Heart right ventricle (tissue), 16 donors: Measurements from ENCODE around the gene NDUFC2. TPM values are rescaled to one million over a fixed set of nuclear protein-coding genes. Genes with fewer than 3 reads are reported as not detected.

Experiments used
- ATAC-seq, 8 donors: fragments of 200-7000 bp; cut with Tn5 transposase; one replicate each; pipeline ENCODE4 v1.9.1; 2020; ENCODE audit warnings: mild to moderate bottlenecking in 8 of 8, moderate library complexity in 8 of 8, moderate number of reproducible peaks in 1 of 8
- DNase-seq, 2 donors: peaks; one replicate each; pipeline ENCODE4 v3.0.0-alpha.2; 2020
- H3K27ac ChIP-seq, 10 donors: fragments of 200-600 bp; sonication (generic) in 2 of 10; one replicate each; pipeline versions ENCODE4 v1.5.0 to v1.8.0; 2020 to 2022; ENCODE audit warnings: mild to moderate bottlenecking in 3 of 10
- H3K27me3 ChIP-seq, 7 donors: fragments of 200-600 bp; one replicate each; pipeline ENCODE4 v1.8.0; 2021 to 2022; ENCODE audit warnings: mild to moderate bottlenecking in 2 of 7
- H3K36me3 ChIP-seq, 9 donors: fragments of 200-600 bp; sonication (generic) in 1 of 9; one replicate each; pipeline versions ENCODE4 v1.5.0 to v1.8.0; 2020 to 2022; ENCODE audit warnings: mild to moderate bottlenecking in 2 of 9
- H3K4me1 ChIP-seq, 9 donors: fragments of 200-600 bp; sonication (generic) in 1 of 9; one replicate each; pipeline versions ENCODE4 v1.5.0 to v1.8.0; 2020 to 2022; ENCODE audit warnings: mild to moderate bottlenecking in 4 of 9
- H3K4me3 ChIP-seq, 10 donors: fragments of 200-600 bp; sonication (generic) in 2 of 10; one replicate each; pipeline versions ENCODE4 v1.5.0 to v1.8.0; 2020 to 2022; ENCODE audit warnings: mild to moderate bottlenecking in 7 of 10, moderate library complexity in 2 of 10
- H3K9me3 ChIP-seq, 11 donors: fragments of 200-600 bp in 10 of 11; sonication (generic) in 2 of 11; one replicate each; pipeline versions ENCODE4 v1.5.0 to v1.8.0; 2013 to 2022; ENCODE audit warnings: mild to moderate bottlenecking in 2 of 11, control low read depth in 1 of 11, moderate library complexity in 1 of 11
- WGBS, 2 donors: extraction: QIAGEN DNeasy Blood & Tissue Kit; methylation state at CpG; one replicate each; pipeline ENCODE4 v1.1.7; 2013; ENCODE audit warnings: inconsistent platforms in 1 of 2; 5-methylcytosine and 5-hydroxymethylcytosine counted together
- intact Hi-C, 10 donors: fragments of 100-400 bp; cut with DNase I; formaldehyde crosslinking; loops; one replicate each; pipeline versions ENCODE4 v1.11.1 to v1.14.2; 2022
- polyA plus RNA-seq, 2 donors: library from polyadenylated mRNA; stranded (reverse); fragments of 200-250 nt; gene quantifications; one replicate each; pipeline ENCODE4 v1.2.3, GENCODE V29; 2013
- total RNA-seq, 10 donors: library from RNA; stranded (reverse); fragmentation: NEBNext Ultra II Directional in 3 of 10; extraction: Animal tissue kit (Norgen Biotek cat#: 25700) in 3 of 10; gene quantifications; one replicate each; pipeline versions ENCODE4 v1.2.1 to v1.2.4, GENCODE V29; 2021 to 2023
- TF ChIP-seq, protein P1 (sequence below), 9 donors: fragments of 200-600 bp; sonication (generic) in 2 of 9; IDR thresholded peaks; one replicate each; pipeline versions ENCODE4 v1.5.0 to v1.8.0; 2021 to 2022; ENCODE audit warnings: antibody characterized with exemption in 9 of 9, mild to moderate bottlenecking in 5 of 9, moderate library complexity in 1 of 9
- donor health status: Arrhythmogenic right ventricular cardiomyopathy.
- donor health status: ischemic (EF 13 %, LVEDD 7.1; RV severe dilation, severe dysfunction).
- donor health status: healthy with polysubstance abuse.
- donor health status: DM: no; HTN: yes; CAD: no.
- donor health status: DM: no; HTN: no; CAD: no.
- donor health status: ischemic (EF 25% LVEDD 6.9; RV normal size, moderate dysfunction).
- donor health status: ischemic (EF 25% LVEDD 5.7; RV mildly dilated, moderate dysfunction).
- donor health status: healthy.
- donor health status: DM: yes; HTN: yes; CAD: no.
- donor health status: Ischemic cardiomyopathy.
- donor health status: ischemic (EF 35%, LVEDD 5.7; RV mildly dilated, moderate dysfunction).
- donor health status: nonischemic (EF 11% LVEDD 7.7; RV severe dilation, severe dysfunction).
- donor health status: DM: yes; HTN: yes; CAD: no.
- donor health status: PGD.
- donor health status: ischemic (EF 29% LVEDD 5.4; RV normal size, mild dysfunction).
- donor health status: nonischemic (EF 23%, LVEDD 6.1; RV moderate dilation, normal function).

NDUFC2 gene
- total and polyA plus RNA-seq, 12 donors = 69.7 to 400 (median 275) TPM

DNA sequence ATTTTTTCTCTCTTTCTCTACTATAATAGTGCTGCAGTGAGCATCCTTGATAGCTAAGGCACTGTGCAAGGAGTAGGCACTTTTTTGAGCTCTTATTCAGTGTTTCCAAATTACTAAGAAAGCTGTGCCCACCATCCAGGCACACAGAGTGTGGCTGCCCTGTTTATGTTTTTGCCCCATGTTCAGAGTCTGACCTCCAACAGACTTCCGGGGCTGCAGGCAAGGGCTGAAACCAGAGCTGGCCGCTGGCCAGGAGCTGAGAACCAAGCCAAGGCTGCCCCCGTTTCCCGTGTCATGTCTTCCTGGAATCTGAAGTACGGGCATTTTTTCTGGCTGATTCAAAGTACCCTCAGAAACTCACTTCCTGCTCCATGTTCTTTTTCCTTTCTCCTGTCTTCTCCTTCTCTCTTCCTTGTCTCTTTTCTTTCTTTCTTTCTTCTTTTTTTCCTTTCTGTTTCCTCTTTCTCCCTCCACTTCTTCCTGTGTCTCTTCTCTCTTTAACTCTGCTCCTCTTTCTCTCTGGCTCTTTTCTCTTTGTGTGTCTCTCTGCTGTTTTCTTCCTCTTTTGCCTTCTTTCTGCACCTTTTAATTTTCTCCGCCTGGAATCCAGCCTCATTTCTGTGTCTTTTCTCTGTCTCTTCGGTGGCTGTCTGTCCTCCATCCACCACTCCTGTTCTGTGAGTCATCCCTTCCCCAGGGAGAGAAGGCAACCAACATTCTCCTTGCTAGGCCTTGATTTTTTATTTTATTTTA lies 39.6 kb downstream of the NDUFC2 start:
- Histone ChIP-seq H3K27me3 (no peaks in the 10 kb centered on the region), H3K4me1 (peaks cover 0 to 22% (median 10%) of the 10 kb centered on the region in 9 donors), H3K4me3 (peak overlapping the region in 6 of 10 donors; percentile 1 to 32 (median 18)), H3K9me3 (no peaks in the 10 kb centered on the region), H3K27ac (peak overlapping the region in 9 of 10 donors; percentile 18 to 87 (median 56)), H3K36me3 (no peaks in the 10 kb centered on the region)
- DNase-seq (peak; percentile 59 to 75), ATAC-seq (peak; percentile 42 to 80 (median 71))
- TF ChIP-seq, protein P1, sequence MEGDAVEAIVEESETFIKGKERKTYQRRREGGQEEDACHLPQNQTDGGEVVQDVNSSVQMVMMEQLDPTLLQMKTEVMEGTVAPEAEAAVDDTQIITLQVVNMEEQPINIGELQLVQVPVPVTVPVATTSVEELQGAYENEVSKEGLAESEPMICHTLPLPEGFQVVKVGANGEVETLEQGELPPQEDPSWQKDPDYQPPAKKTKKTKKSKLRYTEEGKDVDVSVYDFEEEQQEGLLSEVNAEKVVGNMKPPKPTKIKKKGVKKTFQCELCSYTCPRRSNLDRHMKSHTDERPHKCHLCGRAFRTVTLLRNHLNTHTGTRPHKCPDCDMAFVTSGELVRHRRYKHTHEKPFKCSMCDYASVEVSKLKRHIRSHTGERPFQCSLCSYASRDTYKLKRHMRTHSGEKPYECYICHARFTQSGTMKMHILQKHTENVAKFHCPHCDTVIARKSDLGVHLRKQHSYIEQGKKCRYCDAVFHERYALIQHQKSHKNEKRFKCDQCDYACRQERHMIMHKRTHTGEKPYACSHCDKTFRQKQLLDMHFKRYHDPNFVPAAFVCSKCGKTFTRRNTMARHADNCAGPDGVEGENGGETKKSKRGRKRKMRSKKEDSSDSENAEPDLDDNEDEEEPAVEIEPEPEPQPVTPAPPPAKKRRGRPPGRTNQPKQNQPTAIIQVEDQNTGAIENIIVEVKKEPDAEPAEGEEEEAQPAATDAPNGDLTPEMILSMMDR (IDR thresholded peaks at IDR 0.05) = no peak
- intact Hi-C loops = loop anchor here in 3 of 10 donors (10.0 kb wide), 2 partner anchors 45 to 55 kb away; partner anchors contain the start of gene INTS4 (in 2 of the 3)
- WGBS, 2 donors = 18 to 21% methylated on average over 7 of the region's 7 CpGs

- no peaks in the 10 kb centered on the region for H3K27me3 ChIP-seq
- ATAC-seq = no peak
- peak overlapping the region in 8 of 10 donors; percentile 18 to 87 (median 57) for H3K27ac ChIP-seq
- peak overlapping the region in 1 of 10 donors; percentile 26 for H3K4me3 ChIP-seq
- DNase-seq = no peak
- intact Hi-C loops = loop anchor here in 1 of 10 donors (10.0 kb wide), 1 partner anchor 55 kb away; no protein-coding TSS in a partner anchor
- H3K4me1 ChIP-seq = peaks cover 0 to 22% (median 10%) of the 10 kb centered on the region in 9 donors
- WGBS, 2 donors = 86 to 94% methylated on average over 4 of the region's 4 CpGs
- TF ChIP-seq, protein P1 (IDR thresholded peaks at IDR 0.05) = no peak
- no peaks in the 10 kb centered on the region for H3K36me3 ChIP-seq
- H3K9me3 ChIP-seq = no peaks in the 10 kb centered on the region
These were observed 40.2 kb downstream of the NDUFC2 start for GRCh38 chr11:78039391-78039918.

DNA sequence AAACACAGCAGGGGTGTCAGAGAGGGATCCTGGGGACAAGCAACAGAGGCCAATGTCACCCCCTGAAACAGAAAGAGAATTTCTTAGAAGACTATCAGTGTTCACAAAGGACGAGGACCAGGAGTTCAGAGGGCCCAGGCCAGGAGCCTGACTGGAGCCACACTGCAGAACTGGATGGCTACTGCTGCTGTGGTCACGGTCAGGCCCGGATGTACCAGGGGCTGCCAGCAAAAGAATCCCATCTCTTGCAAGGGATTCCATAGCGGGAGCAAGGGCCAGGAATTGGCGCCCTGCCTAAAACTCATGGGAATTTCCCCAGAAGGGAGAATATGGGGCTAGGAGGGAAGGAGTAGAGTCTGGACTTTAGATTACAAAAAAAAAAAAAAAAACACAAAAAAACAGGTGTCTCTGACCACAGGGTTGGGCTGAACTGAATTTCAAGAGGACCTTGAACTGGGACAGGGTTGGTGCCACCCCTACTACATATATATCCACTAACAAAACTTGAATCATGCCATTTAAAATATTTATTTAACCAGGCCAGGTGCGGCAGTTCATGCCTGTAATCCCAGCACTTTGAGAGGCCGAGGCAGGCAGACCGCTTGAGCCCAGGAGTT lies 40.9 kb downstream of the NDUFC2 start:
- 85 to 90% methylated on average over 8 of the region's 8 CpGs for WGBS, 2 donors
- Histone ChIP-seq H3K4me1 (peaks cover 0 to 22% (median 10%) of the 10 kb centered on the region in 9 donors), H3K27ac (peak overlapping the region in 1 of 10 donors; percentile 87), H3K27me3 (no peaks in the 10 kb centered on the region), H3K9me3 (no peaks in the 10 kb centered on the region), H3K4me3 (no peak overlapping the region), H3K36me3 (no peaks in the 10 kb centered on the region)
- ATAC-seq = no peak
- TF ChIP-seq, protein P1 (IDR thresholded peaks at IDR 0.05) = no peak
- intact Hi-C loops = loop anchor here in 1 of 10 donors (10.0 kb wide), 1 partner anchor 56 kb away; no protein-coding TSS in a partner anchor
- DNase-seq = no peak
